HG03460 (cell line): ENCODE data around the gene SRRM4.
"Not testable (repeated sequence)": the region's sequence is repeated elsewhere in the genome, so short reads cannot be mapped to it uniquely, and the experiment has no call there.

Experiments used
- ATAC-seq: cut with Tn5 transposase; IDR thresholded peaks from one replicate; pipeline ENCODE4 v1.9.1; 2021; ENCODE audit not compliant: unreplicated experiment

Gene SRRM4

DNA sequence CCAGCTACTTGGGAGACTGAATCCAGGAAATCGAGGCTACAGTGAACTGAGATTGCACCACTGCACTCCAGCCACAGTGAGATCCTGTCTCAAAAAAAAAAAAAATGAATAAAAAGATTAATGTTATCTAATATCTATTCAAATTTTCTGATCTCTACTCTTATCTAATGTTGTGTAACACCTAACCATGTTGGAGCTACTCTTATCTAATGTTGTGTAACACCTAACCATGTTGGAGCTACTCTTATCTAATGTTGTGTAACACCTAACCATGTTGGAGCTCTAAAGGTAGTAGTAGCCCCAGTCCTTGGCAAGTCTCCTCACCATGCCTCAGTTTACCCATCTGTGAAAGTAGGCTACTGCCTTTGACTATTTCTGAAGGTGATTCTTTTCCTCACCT lies 26.9 kb downstream of the SRRM4 start:
- ATAC-seq: not testable (repeated sequence)

DNA sequence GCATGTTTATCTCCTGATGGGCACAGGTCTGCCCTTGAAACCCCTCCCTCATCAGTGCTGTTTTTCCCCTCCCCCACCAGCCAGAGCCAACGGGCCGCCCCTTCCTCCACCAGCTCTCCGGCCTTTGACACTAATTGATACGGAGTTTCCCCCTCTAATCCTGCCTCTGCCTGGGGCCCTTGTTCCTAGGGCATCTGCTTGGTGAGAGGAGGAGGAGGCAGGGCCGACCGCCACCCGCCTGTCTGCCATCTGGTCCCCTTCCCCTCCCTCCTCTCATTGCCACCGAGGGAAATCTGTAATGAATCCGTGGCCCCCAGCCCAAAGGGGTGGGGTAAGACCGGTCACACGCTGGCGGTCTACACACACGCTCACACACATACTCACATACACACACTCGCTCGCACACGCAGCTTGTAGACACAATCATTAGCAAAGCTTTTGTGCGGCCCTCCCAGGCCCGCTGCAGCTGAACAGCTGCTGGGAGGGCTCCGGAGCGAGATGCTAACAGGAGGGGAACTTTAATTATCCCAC lies 27.4 kb downstream of the SRRM4 start:
- ATAC-seq: no peak

DNA sequence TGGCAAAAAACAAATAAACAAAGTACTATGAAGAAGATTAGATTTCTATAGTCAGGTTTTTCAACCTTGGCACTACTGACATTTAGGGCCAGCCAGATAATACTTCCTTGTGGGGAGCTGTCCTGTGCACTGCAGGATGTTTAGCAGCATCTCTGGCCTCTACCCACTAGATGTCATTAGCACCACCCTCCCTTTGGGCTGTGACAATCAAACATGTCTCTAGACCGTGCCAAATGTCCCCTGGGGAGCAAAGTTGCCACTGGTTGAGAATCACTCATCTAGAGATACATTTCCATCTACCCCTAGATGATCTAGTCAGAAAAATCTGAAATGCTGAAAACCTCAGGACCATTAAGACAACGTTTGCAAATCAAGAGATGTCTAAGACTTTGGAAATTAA lies 29.9 kb downstream of the SRRM4 start:
- no peak for ATAC-seq

DNA sequence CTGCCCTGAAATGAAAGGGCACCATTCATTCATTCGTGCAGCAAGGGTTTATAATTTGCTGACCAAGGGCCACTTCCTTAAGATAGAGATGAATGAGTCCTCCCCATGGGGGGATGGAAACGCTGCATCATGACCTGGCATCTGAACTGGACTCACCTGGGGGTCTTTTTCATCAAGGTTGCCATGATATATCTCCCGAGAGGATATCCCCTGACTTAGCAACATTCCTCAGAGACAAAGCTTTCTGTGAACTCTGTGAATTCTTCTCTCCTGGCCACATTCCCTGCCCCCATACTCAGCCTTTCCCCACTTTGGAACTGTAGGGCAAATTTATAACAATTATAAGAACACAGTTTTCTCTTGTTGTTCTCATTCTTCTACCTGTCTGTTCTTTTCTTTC lies 30.8 kb downstream of the SRRM4 start:
- no peak for ATAC-seq

DNA sequence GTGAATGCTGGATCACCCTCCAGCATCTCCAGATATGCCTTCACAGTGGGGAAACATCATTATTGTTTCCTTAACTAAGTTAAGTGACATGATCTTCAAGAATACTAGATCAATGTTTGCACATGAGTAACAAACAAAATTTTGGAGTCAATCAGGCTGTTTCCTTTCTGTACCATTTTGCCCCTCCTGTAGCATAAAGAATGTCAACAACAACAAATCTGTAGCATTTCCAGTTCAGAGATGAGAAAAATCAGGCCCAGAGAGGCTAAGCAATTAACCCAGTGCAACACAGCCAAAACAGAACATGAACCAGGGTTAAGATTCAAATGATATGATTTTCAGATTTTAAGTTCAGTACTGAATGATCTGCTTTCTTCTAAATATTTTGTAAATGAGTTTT lies 31.7 kb downstream of the SRRM4 start:
- no peak for ATAC-seq

DNA sequence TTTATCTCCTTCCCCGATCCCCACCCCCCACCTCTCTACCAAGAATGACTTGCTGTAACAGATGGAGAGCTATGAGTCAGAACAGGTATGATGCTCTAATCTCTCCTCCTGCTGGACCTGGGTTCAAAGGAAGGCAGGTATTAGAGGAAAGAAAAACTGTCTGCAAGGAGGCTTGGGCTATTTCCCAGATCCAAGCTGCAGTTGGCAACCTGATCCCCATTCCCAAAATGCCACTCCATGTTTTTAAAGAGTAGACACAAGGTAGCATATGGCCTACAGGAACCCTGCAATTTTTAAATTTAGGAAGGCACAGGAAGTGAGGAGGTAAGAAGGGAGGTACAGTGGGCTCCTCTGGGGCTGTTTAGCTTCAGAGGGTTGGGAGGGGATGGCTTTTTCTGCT lies 33.0 kb downstream of the SRRM4 start:
- ATAC-seq: no peak

DNA sequence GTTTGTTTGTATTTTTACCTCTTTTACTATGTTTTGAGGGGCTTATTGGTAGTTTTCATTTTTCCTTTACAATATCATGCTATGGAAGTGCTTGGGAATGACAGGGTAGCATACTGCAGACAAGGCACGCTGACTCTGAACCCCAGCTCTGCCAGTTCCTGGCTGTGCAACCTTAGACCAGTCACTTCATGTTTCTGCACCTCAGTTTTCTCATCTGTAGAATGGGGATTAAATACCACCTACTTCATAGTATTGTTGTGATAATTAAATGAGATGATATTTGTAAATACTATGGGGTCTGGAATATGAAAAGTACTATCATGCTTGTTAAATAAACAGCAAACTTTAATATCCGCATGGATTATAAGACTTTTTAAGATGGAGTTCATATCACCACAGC lies 35.4 kb downstream of the SRRM4 start:
- no peak for ATAC-seq

DNA sequence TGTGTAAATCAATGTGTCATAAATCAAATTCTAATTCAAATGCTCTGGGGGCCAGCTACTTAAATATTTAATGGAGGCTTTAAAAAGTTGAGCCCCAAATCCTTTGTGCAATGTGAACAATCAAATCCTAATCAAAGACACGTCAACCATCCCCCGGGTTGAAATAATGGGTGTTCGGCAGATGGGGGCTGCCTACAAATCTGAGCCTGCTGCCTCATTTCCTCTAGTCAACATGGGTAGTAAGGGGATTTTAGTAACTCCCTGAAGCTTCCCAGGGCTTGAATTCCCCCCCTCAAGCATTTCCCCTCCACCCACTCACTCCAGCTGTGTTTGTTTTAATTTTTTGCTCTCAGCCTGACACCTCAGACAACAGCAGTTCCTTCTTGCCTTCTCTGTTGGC lies 37.8 kb downstream of the SRRM4 start:
- ATAC-seq: no peak

DNA sequence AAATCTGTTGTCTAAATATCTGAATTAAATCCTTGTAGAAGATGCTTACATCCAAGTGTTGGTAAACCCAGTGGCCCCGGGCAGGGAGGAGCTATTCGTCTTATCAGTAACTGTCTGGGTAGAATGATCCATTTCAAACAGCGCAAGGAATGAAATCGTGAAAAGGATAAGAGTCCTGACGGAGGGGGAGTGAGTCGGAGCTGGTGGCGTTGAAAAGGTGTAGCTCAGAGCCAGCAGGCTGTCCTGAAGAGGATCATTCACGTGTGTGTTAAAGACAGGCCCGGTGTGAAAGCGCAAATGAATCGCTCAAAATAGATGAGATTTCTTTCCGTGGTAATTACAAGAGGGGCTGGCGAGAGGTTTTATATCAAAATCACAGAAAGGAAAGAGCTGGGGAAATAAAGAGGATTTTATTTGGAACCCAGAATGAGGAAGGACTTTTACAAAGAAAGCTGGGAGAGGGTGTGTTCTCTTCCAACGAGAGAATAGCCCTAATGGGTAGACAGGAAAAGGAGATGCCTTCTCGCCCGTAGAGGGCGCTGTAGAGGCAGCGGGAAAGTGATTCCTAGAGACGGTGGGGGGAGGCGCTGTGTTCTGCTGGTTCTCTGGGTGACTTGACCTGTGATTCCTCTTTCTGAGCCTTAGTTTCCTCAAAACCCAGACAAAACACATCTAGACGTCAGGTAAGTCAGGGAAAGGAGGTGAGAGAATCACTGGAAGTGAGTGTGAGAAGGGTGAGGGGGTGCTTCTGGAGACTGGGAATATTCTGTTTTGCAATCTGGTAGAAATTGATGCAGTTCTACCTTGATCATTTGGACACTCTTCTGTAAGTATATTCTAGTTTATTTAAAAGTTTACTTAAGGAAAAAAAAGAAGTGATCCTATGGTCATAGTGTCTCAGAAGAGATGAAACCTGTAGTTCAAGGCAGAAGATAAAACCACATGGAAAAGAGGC lies 39.3 kb downstream of the SRRM4 start:
- no peak for ATAC-seq

DNA sequence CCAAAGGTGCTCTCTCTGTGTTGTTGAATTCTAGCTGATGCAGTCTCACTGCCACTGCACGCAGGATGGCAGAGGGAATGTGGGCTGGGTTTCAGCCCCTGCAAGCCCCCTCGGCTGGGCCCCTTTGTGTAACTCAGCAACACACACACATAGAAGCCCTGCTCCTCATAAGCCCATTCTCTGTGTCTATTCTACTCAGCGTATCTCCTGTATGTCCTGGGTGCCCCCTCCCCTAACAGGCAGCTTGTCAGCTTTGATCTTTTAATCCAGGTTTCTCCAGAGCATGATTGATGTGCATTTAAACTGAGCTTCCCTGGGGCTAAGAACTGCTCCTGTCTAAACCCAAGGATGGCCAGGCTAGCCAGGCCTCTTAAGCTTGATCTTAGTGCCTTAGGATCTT lies 43.0 kb downstream of the SRRM4 start:
- no peak for ATAC-seq

DNA sequence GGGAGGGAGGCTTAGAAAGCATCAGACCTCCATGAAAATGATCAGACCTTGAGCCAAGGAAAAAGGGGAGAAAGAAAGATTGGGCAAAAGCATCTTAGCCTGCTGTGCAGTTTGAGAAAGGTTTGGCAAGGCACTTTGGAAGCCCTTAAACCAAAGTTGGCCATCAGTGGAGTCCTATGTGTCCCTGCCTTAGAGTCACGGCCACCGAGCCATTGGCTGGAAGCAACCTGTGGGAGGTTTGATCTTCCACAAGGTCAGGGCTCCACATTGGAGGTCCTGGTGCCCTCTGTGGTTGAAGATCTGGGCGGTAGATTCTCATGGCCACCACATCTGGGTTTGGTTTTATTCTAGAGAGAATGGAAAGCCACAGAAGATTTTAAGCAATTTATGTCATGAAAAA lies 44.4 kb downstream of the SRRM4 start:
- no peak for ATAC-seq

DNA sequence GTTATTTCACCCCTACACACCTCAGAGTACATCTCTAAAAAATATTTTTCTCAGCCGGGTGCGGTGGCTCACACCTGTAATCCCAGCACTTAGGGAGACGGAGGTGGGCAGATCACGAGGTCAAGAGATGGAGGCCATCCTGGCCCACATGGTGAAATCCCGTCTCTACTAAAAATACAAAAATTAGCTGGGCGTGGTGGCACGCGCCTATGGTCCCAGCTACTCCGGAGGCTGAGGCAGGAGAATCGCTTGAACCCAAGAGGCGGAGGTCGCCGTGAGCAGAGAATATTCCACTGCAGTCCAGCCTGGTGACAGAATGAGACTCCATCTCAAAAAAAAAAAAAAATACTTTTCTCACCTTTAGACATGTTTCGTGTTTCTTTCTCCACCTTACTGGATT lies 52.0 kb downstream of the SRRM4 start:
- ATAC-seq: not testable (repeated sequence)

DNA sequence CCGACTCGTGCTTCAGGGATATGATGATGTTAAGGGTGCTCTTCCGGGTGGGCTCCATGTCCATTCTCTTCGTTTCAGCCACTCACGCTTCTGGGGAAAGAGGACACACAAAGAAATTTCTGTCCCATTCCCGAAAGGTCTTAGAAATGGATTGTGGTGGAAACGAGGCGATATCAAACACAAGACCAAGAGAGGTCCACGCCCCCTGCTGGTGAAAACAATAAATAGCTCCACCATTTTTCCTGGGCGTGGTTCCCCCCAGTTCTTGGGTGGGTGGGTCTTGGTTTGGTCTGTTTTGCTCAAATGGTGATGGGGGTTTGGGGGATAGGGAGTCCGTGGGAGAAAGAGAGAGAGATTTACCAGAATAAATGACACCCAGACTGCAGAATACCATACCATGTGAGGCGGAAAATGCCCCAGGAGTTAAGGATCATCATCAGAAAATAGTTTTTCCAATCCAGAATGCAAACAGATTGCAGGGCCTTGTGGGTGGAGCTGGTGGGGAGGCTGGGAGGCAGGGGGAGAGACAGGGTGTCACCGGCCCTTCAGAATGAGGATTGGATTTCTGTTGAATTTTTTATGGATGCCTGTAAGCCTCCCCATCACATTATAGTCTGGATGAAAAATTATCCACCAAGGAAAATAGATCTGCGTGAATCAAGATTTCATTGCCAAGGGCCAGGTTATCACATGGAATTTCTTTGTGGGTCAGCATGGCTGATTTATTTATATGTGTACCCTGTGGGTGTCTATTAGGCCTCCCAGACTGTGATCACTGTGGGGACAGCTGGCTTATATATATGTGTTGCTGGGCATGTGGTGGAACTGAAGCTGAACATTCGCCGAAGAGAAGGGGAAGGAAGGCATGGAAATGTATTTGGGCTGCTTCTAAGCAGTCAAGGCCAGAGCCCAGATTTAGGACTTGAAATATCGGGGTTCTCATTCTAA lies 55.8 kb downstream of the SRRM4 start:
- ATAC-seq: no peak

DNA sequence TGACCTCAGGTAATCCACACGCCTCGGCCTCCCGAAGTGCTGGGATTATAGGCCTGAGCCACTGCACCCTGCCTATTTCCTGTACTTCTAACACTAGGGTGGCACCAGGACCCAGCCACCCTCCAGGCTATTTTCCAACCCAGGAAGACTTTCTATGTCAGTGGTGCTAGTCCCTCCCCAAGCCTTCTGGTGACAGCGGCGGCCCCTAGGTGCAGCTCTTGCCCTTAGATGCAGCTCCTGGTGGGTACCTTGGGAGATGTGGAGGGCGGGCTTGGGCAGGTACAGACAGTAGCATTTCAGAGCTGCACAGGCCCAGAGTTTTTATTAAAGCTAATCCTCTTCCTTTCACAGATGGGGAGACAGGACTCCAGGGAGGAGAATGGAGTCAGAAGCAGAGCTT lies 62.8 kb downstream of the SRRM4 start:
- no peak for ATAC-seq

DNA sequence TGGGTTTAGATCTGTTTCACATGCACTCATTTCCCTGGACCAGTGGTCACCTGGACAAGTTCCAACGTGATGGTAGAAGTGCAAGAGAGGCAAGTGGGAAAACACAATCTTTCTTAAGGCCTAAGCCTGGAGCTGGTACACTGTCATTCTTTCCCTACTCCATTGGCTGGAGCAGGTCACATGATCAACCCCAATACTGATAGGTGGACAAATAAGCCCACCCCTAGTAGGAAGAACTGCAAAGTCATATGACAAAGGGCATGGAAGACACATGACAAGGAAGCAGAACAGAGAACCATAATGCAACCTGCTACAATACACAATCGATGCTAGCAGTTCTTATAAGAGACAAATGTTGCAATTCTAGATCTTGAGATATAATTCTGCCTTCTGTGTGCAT lies 66.3 kb downstream of the SRRM4 start:
- ATAC-seq: no peak

DNA sequence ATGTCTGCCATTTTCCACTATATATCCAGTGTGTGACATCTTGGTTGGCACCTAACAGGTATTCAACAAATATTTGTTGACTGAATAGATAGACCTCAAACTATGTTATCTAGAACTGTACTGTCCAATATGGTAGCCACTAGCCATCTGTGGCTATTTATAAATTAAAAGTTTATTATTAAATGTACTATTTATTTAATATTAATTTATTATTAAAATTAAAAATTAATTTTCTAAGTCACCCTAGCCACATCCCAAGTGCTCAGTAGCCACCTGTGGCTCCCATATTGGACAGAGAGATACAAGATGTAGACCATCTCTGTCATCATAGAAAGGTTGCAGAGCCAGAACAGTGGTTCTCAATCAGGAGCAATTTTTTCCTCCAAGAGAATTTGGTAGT lies 69.3 kb downstream of the SRRM4 start:
- ATAC-seq: no peak

DNA sequence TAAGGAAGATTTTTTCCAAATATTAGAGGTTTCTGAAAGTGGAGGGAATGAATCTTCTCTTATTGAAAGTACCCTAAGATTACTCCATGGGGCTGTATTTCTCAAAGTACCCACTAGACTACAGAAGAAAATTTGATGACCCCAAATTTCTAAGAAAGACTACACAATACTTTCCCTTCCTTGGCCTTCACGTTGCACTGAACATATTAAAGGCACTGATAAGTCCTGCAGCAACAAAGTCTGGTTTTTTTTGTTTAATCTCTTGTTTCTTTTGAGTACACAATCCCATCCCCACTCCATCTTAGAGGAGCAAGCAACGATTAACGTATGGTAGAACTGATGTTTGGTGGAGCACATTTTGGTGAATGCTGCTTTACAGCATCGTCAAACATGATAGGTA lies 70.1 kb downstream of the SRRM4 start:
- no peak for ATAC-seq

DNA sequence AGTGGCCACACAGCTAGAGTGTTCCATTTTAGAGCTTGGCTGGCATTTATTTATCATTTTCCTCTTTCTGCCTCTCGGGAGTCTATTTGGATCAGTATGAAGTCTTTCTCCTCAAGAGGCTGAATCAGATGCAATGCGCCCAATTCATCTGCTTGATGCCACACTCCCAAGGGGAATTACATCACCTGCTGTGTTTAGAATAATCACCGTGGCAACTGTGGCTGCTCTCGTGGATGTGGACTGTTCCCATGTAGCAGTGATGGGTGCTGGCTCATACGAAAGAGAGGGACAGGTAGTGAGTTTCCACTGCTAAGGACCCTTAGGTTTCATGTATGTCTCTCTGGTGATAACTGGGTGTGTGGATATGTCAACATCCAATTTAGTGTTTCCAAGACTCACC lies 70.7 kb downstream of the SRRM4 start:
- ATAC-seq: no peak

DNA sequence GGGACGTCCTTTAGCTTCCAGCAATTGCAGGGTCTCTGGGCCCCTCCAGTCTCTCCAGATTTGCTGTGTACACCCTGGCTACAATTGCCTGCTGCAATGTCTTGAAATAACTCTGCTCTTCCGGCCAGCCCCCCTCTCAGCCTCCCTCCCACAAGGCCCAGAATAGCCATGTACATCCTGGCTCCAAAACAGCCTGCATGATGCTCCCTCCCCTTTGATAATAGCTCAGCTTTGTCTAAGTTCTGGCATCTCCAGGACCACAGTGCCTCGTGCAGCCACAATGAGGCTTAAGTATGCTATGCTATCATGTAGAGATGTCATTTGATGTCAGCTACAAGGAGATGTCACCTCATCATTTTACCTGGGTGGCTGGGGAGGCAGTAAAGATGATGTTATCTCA lies 74.6 kb downstream of the SRRM4 start:
- no peak for ATAC-seq

DNA sequence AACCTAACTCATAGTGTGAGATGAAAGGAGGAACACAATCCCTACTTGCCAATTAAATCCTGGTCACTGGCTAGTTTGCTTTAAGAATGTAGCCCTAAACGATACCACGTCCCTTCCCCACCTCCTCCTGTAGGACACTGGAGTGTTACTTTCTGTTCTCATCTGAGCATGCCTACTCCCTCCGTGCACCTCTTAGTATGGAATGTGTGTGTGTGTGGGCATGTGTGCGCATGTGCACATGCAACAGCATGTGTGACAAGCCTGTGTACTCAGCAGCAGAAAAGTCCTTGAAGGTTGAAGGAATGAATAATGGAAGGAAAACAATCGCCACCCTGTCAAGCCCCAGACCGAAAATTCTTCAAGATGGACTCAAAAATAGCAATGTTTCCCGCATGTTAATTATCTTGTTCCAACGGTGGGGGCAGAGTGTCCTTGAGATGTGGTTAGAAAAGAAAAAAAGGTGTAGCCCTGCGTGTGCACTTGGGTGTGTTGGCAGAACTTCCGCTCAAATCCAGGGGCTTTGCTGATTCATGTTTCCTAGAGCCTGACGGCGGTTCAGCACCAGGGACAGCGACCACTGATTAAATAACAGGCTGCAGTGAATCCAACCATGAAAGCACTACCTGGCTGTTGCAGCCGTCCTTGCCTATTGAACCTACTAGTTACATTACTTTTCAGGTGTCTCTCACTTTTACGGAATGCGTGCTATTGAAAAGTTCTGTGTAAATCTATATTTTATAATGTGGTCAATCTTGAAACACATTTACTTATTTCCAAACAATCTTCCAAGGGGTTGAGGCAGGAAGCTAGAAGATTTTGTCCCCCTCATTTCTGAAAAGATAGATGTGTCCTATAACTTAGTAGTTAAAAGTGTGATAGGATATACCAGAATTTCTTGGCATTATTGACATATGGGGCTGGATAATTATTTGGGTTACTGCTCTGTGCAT lies 79.8 kb downstream of the SRRM4 start:
- ATAC-seq: no peak
